A673 (cell line): ENCODE results near the gene POGLUT2.

Source experiments
- CTCF ChIP-seq: fragments of 300-800, 200-600 bp; sonication (generic); conservative IDR thresholded peaks from 2 replicates; pipeline ENCODE4 v1.5.1; 2017; ENCODE audit warnings: low read depth, mild to moderate bottlenecking, antibody characterized with exemption, low read length, moderate library complexity, mixed read lengths
- EZH2 ChIP-seq: fragments of 200-600 bp; sonication (generic); IDR thresholded peaks from 2 replicates; pipeline ENCODE4 v1.6.1; 2017; ENCODE audit warnings: borderline replicate concordance, low read depth, mild to moderate bottlenecking, mixed read lengths, antibody characterized with exemption, low read length; ENCODE audit not compliant: poor library complexity, severe bottlenecking

GRCh38 chr13:102769679-102770078 is 29.1 kb downstream of the POGLUT2 start:
- TF ChIP-seq EZH2 (no peak), CTCF (no peak)
